HG02763 (cell line): ENCODE data around the gene TUBB2B.

Source experiments
- ATAC-seq: cut with Tn5 transposase; IDR thresholded peaks from one replicate; pipeline ENCODE4 v1.9.1; 2021; ENCODE audit warnings: mild to moderate bottlenecking, moderate library complexity; ENCODE audit not compliant: unreplicated experiment

TUBB2B gene

DNA sequence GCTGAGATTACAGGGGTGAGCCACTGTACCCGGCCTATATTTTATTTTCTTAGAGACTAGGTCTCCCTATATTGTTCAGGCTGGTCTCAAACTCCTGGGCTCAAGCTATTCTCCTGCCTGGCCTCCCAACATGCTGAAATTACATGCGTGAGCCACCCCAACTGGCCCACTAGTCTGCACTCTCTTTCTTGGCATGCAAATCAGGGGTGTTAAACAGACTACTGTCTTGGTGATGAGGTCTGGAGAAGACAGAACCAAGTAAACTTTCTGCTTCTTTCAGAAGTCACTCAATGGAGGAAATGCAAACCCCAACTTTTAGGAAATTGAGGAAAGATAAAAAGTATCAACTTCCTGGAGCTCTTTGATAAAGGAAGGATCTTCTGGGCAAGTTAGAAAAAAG lies 8.0 kb upstream of the TUBB2B start:
- ATAC-seq = no peak

DNA sequence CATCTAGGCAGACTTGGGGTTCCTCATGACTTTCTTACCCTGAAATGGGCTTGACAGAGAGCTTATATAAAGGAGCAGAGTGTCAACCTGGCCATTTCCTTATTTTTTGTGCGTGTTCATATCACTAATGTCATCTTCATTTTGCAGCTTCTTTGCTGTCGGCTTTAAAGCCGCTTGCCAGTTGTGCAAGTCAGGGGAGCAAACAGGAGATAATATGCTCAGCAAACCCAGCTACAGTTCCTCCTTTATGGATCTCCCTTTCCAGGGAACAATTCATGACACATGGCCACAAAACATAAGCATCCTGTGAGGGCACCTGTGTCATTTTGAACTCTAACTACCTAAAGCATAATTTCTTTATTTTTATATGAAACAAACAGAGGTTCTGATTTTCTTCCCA lies 6.5 kb upstream of the TUBB2B start:
- ATAC-seq = no peak

DNA sequence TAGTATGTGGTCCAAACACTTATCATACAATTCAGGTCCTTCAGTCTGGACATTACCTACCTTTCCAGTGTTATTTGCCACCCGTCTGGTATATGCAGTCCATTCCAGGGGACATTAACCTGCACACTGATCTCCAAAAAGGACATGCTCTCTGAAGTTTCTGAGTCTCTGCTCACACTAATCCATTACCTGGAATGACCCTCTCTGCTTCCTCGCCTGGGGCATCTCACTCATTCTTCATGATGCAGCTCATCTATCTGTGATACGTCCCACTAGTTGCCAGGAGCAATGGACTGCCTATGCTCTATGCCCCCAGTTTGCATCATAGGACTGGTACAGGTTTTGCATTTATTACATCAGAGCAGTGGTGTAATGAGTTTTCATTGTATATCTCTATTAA lies 5.9 kb upstream of the TUBB2B start:
- ATAC-seq = no peak

DNA sequence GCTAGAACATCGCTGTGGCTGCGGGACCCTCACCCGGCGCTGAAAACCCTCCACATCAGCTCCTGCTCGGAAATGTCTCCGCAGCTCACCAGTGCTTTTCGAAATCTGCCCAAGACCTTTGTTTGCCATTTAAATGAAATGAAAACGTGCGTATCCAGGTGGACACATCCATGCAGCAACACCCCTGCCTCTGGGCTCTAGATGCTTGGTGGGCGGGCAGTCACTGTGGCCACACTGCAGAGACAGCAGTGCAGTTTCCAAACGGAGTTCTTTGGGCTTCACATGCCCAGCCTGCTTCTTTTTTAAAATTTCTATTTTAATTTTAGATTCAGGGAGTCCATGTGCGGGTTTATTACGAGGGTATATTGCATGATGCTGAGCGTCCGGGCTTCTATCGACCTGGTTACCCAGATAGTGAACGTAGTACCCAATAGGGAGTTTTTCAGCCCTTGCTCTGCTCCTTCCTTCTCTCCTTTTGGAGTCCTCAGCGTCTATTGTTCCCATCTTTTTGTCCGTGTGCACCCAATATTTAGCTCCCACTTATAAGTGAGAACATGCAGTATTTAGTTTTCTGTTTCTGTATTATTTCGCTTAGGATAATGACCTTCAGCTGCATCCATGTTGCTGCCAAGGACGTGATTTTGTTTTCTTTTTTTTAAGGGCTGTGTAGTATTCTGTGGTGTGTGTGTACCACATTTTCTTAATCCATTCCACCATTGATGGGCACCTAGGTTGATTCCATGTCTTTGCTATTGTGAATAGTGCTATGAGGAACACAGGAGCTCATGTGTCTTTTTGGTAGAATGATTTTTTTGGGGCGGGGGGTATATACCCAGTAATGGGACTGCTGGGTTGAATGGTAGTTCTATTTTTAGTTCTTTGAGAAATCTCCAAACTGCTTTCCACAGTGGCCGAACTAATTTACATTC lies 4.8 kb upstream of the TUBB2B start:
- no peak for ATAC-seq

DNA sequence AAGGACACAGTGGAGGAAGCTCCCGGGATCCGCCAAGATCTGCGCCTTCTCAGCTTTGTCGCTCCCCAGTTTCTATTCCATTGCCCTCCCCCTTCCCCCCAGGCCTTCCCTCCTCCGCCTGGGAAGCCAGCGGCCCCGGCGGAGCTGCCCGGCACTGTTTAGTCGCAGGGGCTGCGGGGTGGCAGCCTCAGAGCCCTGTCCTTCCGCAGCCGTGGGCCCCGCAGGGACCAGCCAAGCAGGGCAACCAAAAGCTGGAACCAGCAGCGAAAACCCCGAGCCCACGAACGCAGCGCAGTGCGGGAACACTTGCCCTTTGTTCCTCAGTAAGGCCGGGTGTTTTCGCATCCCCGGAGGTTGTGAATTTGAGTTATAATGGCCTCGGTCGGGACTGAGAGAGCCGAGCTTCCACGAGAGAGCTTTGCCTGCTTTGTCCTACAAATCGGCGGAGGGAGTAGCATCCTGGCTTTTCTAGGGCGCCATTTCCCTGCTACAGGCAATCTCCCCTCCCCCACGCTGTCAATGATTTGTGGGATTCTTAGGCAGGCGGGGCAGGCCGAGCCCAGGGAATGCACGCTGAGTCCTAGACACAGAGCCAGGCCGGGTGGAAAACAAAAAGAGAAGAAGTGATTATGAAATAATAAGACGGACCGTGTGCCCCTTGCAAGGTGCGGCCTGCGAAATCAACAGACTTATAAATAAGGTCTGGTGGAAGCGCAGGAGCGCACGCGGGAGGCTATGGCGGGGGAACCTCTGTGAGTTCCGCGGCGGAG lies 4.0 kb upstream of the TUBB2B start:
- ATAC-seq = no peak

DNA sequence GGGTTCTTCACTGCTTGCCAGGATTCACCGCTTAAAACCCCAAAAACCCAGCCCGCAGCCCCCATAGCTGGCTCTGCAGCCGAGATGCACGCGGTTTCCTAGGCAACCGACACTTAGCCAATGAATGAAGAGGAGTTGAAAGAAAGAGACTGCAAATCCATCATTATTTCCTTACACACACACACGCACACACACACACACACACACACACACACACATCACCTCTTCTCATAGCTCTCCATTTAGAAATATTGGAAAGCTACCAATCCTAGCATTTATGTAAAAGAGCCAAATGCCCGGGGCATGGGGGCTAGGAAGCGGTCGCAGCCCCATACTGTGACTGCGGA lies 3.4 kb upstream of the TUBB2B start:
- no peak for ATAC-seq

DNA sequence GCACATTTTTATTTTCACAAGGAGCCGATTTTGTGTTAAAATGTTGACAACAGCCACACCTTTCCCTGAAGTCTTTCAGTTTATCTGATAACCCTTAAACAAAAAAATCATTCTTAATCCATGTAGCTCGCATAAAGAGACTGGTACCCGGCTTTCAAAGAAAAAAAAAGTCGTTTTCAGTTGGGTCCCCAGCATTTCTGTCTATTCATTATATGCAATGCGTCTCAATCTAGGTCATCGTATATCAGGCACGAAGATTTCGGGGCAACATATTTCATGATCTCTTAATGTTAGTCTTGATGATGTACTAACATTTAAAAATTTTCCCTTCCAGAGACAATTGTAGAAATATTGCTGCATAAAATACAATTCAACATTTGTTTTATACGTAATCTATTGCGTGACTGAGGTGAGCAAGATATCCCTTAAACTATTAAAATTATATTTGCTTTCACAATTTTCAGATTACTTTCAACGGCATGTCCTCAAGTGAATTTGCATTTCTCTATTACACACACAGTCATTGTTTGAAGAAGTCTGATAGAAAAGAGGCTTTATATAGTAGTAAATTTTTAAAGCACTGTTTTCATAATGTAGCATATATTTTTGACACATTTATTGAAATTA lies 2.9 kb upstream of the TUBB2B start:
- ATAC-seq = no peak

DNA sequence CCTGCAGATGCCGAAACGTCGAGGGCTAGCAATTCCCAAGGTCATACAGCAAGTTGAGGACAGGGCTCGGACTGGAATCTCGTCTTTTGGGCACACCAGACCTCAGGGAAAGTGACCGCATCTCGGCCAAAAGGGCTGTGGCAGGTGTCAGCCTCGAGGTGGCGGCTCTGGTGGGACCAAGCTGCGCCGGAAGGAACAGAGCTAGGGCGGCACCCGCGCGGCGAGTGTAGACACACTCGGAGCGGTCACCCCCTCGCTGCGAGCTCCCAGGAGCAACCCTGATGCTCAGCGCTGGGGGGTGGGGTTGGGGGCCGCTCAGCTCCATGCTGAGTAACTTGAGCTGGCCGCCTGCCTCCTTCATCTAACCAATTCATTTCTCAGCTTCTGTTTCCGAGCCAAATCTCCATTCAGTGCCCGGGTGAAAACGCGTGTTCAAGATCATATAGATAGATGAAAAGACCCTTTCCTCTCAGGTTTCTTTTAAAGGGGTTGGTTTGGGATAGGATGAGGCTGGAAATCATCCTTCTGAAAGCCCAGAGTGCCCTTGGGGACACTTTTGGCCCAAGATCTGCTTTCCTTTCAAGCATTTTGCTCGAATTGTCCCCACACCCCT lies 2.2 kb upstream of the TUBB2B start:
- ATAC-seq = no peak

DNA sequence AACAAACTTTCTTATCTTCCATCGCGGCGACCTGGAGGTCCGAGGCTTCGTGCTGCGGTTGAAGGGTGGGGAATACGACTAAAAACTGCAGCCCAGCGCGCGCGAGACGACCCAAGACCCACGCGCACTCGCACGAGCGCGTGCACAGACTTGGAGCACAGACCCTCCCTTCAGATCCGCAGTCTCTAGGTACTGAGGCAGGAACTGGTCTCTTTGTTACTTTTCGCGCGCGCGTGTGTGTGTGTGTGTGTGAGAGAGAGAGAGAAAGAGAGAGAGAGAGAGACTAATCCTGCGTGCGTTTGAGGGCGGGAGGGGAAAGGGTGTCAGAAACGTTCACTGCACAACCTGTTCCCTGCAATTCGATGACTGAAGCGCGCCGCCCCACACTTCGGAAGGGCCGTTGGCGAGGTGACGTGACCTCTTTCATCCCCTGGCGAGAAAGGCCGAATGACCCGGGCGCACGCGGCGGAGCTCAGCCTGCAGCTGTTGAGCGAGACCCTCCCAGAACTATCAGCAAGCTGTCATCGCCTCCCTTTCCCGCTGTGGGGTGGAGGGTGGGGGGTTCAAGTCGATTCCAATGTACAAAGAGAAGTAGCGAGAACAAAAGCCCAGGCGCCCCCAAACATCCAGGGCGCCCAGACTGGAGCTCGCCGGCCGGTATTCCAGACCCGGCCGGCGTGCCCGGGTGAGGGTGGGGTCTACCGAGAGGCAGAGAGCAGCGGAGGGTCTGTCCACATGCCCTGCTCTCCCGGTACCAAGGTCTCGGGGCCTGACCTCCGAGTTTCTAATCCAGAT lies 1.5 kb upstream of the TUBB2B start:
- no peak for ATAC-seq

DNA sequence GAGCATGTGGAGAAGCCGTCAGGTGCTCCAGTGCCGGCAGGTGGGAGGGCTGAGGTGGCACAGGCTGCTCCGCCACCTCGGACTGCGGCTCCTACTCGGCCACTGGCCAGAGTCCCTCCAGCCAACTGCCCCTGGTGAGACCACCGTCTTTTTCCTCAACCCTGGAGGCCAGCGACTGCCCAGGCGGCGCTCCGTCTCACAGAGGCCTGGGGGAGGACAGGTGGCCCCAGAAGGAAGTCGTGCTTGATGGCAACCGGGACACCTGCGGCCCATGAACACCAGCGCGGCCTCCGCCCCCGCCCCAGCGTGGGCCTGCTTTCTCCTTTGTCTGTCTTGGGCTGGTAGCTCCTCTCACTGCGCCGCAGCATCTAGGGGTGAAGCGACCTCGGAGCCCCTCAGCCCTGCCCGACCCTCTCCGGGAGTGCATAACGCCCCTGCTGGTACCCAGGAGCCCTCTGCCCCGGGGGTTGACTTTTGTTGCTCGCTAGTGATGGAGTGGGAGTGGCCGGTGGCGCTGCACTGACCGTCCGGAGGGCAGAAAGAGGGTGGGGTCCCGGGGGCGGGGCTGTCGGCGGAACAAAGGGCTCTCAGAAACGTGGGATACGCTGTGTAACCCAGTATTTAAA lies 706 bp upstream of the TUBB2B start:
- ATAC-seq = no peak

DNA sequence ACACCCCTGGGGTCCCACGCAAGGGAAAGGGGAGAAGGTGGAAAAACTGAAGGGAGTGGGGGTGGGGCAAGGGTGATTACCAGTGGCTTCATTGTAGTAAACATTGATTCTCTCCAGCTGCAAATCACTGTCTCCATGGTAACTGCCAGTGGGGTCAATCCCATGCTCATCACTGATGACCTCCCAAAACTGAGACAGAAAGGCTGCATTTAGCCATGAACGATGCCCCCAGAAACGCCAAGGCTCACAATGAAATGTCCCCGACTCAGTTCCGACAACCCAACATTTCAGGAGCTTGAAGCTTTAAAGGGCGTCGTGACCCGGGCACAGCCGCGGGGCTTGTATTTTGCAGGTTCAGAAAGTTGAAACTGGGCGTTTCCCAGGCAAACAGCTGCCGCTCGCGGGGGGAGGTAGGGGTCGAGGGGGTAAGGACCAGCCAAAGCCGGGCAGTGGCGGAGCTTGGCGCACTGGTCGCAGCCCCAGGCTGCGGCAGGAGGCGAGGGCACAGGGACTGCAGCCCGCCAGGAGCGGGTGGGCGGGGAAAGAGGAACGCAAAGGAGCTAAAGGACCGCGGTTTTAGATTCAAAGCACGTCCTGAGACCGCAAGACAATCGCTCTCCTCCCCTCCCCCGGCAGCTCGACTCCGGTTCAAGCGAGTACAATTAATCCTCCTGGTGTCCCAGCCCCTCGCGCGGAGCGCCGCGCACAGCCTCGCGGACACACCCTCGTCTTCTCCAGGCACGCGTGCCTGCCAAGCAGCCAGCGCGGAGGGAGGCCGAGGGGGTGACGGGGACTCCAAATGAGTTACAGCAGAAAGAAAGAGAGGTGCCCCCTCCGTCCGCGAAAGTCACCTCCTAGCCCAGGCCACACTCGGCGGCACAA lies 731 bp downstream of the TUBB2B start:
- ATAC-seq = no peak

DNA sequence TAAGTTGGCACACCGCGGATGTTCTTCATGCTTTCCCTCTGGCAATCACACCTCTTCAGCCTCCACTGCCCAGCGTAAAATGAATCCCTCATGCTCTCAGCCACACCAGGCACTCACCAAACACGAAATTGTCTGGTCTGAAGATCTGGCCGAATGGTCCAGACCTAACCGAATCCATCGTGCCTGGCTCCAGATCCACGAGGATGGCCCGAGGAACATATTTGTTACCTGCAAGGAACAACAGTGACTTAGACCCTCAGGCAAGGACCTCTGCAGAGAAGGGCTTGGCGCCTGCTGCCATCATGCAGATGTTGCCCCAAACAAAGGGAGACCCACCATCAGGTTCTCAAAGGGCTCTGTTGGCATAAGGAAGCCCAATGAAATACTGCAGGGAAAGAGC lies 1.4 kb downstream of the TUBB2B start:
- ATAC-seq = no peak

DNA sequence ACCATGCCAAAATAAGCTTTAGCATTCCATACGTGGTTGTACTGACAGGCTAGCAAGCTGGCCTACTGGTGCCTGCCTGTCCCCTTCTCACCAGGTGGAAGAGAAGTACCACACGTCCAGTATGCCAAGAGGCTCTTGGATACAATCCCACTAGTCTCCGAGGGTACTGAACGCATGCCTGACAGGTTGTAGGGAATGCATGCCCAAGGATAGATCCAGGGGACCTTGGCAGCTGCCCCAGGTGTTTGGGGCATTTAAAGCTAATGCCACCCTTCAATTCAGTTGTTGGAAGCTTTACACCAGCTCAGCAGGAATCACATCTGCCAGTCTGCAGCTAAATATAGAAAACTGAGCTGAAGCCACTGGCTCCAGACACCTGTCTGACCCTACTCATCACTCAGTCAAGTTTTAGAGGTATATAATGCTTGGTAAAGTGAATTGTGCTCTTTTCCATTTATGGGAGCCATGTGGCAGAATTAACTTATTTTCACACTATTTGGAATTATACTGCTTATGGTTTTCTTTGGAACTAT lies 4.9 kb downstream of the TUBB2B start:
- no peak for ATAC-seq

DNA sequence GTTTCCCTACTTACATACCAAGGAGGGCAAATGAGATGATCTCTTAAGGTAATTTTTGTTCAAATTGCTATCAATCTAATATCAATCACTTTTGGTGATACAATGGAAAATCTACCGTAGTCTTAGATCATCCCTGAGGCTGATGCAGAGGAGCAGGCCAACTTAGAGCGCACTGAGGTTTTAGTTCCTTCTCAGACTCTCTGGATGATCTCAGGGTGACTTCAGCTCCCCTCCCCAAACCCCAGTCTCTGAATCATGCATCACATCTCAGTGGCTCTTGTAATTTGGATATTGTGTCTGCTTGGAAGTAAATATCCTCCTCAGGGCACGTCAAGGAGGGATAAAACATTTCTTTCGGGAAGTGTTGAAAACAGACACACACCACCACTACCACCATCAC lies 5.9 kb downstream of the TUBB2B start:
- ATAC-seq = no peak

DNA sequence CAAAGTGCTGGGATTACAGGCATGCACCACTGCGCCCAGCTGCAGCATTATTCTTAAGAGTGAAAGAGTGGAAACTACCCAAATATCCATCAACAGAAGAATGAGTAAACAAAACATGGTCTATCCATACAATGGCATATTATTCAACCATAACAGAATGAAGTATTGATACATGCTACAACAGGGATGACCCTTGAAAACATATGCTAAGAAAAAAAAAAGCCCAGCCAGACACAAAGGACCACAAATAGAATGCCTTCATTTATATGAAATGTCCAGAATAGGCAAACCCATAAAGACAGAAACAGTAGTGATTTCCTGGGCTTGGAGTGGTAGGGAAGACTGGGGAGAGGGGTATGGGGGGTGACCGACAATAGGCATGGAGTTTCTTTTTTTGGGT lies 7.1 kb downstream of the TUBB2B start:
- ATAC-seq = no peak

DNA sequence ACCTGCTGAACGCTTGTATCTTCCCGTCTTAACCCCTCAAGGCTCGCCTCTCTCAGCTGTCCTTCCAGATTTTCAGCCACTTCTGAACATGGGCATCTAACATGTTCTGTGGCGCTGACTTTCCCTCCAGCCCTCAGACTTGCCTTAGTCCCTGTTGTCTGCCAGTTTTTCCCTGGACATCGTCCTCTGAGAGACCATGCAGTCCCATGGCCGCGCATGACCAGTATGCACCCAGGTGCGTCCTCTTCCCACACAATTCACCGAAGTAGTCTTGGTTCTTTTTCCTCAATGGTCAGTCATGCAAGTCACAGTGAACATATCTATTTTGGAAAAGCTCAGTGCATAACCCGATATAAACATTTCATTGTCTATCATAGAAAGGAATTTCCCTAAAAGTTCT lies 9.2 kb downstream of the TUBB2B start:
- no peak for ATAC-seq

DNA sequence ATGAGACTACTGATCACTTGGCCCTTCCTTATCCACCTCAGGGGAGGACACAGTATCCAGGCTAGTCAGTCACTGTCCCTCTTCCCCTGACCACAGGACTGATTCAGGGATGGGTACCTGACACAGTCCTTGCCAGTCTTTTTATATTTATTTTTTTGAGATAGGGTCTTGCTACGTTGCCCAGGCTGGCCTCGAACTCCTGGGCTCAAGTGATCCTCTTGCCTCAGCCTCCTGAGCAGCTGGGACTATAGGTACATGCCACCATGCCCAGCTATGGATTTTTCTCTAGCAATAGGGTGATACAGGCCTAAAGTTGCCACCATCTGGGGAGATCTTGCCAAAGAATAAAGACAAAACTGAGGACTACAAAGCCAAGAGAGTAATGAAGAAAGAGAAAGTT lies 10.2 kb downstream of the TUBB2B start:
- no peak for ATAC-seq

DNA sequence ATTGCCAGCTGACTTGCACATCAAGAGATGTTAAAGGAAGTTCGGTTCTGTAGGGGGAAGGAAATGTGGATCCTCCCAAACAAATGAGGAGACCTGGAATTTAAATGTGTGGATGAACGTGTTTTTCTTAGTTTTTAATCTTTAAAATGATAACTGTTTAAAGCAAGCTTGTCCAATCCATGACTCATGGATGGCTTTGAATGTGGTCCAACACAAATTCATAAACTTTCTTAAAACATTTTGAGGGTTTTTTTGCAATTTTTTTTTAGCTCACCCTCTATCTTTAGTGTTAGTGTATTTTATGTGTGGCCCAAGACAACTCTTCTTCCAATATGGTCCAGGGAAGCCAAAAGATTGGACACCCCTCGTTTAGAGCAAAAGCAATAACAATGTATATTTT lies 12.6 kb downstream of the TUBB2B start:
- ATAC-seq = no peak

DNA sequence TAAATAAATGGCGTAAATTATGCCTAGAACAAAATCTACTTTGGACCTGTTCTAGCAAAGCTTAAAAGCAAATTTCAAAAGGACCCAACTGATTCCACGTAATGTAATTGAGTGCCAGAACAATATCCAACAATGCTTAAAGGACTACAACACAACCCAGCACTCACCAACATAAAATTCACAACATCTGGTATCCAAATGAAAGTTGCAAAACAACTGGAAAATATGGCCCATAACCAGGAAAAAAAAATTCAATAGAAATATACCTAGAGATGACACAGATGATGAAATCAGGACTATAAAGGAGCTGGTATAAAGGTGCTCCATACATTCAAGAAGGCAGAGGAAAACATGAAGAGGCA lies 14.1 kb downstream of the TUBB2B start:
- no peak for ATAC-seq
